HAP-1 (cell line): ENCODE results near the gene CNR2.
A peak's percentile ranks its signal among the peaks of the same experiment; 100 is the strongest.

ENCODE experiments used
- DNase-seq, 2 experiments: peaks; one replicate each; pipeline ENCODE4 v3.0.0-alpha.2; 2016 to 2020; ENCODE audit warnings: low spot score in 2 of 2
- H3K27me3 ChIP-seq: fragments of 250-450 bp; sonication (Bioruptor Pico); 2 replicates; pipeline ENCODE4 v1.5.1; 2020; ENCODE audit warnings: low read depth, mild to moderate bottlenecking, moderate library complexity
- H3K36me3 ChIP-seq: fragments of 250-450 bp; sonication (Bioruptor Pico); replicated peaks from 2 replicates; pipeline ENCODE4 v1.5.1; 2020; ENCODE audit warnings: mild to moderate bottlenecking
- H3K4me1 ChIP-seq: fragments of 250-450 bp; sonication (Bioruptor Pico); 2 replicates; pipeline ENCODE4 v1.5.1; 2020; ENCODE audit warnings: mild to moderate bottlenecking
- H3K4me3 ChIP-seq: fragments of 250-450 bp; sonication (Bioruptor Pico); 2 replicates; pipeline ENCODE4 v1.5.1; 2020; ENCODE audit warnings: mild to moderate bottlenecking, moderate library complexity
- H3K9me3 ChIP-seq: fragments of 250-450 bp; sonication (Bioruptor Pico); 2 replicates; pipeline ENCODE4 v1.5.1; 2020; ENCODE audit warnings: mild to moderate bottlenecking, moderate library complexity
- in situ Hi-C: fragments of 300-500 bp; cut with MboI; formaldehyde crosslinking; loops from 3 replicates; pipeline ENCODE4 v1.14.3; 2020; ENCODE audit warnings: low sequenced_read_pairs, inconsistent platforms, mixed read lengths

Gene CNR2

DNA sequence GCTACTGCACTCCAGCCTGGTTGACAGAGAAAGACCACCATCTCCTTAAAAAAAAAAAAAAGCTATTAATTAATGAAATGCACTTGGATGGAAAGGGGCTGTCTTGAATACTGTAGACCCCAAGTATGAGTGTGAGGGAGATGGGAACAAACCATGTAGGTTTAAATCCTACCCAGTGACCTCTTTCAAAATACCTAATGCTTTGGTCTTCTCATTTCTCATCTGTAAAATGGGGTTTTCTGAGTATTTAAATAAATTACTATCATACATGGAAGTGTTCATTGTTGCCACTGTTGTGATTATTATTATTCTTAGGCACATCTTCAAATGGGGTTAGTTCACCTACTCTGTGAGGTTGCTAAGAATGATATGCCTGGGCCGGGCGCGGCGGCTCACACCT is 27.9 kb downstream of the CNR2 start:
- DNase-seq = no peak

GRCh38 chr1:23882746-23883145 is 30.4 kb downstream of the CNR2 start:
- Histone ChIP-seq H3K4me3 (no peak overlapping the region), H3K9me3 (peaks cover 14% of the 10 kb centered on the region), H3K27me3 (no peaks in the 10 kb centered on the region), H3K36me3 (no peaks in the 10 kb centered on the region), H3K4me1 (no peaks in the 10 kb centered on the region)
- no peak for DNase-seq
- in situ Hi-C loops = no loop called here

More for the DNA sequence above, 27.9 kb downstream of the CNR2 start:
- no peak overlapping the region for H3K4me3 ChIP-seq
- in situ Hi-C loops = no loop called here
- H3K9me3 ChIP-seq = no peaks in the 10 kb centered on the region
- H3K36me3 ChIP-seq = no peaks in the 10 kb centered on the region
- no peaks in the 10 kb centered on the region for H3K27me3 ChIP-seq
- H3K4me1 ChIP-seq = no peaks in the 10 kb centered on the region

- H3K27me3 ChIP-seq = no peaks in the 10 kb centered on the region
- in situ Hi-C loops = no loop called here
- H3K36me3 ChIP-seq = no peaks in the 10 kb centered on the region
- peaks cover 18% of the 10 kb centered on the region for H3K9me3 ChIP-seq
- DNase-seq = no peak
- no peaks in the 10 kb centered on the region for H3K4me1 ChIP-seq
- no peak overlapping the region for H3K4me3 ChIP-seq
Observed at GRCh38 chr1:23879809-23880208, 33.4 kb downstream of the CNR2 start.

- Histone ChIP-seq H3K36me3 (no peaks in the 10 kb centered on the region), H3K4me1 (no peaks in the 10 kb centered on the region), H3K27me3 (no peaks in the 10 kb centered on the region), H3K9me3 (peaks cover 18% of the 10 kb centered on the region), H3K4me3 (no peak overlapping the region)
- in situ Hi-C loops = no loop called here
- DNase-seq = no peak
Observed at GRCh38 chr1:23878668-23879067, 34.5 kb downstream of the CNR2 start.

GRCh38 chr1:23875382-23875781 is 37.8 kb downstream of the CNR2 start:
- in situ Hi-C loops = no loop called here

GRCh38 chr1:23872421-23872820 is 40.7 kb downstream of the CNR2 start:
- Histone ChIP-seq H3K36me3 (no peaks in the 10 kb centered on the region), H3K27me3 (no peaks in the 10 kb centered on the region), H3K4me3 (no peak overlapping the region), H3K4me1 (peaks cover 5% of the 10 kb centered on the region), H3K9me3 (peaks cover 2% of the 10 kb centered on the region; the same call in 1 of the 2 replicates)
- DNase-seq = no peak
- in situ Hi-C loops = no loop called here

More at GRCh38 chr1:23875382-23875781, 37.8 kb downstream of the CNR2 start:
- H3K4me3 ChIP-seq = no peak overlapping the region
- peaks cover 18% of the 10 kb centered on the region for H3K9me3 ChIP-seq
- DNase-seq = no peak
- no peaks in the 10 kb centered on the region for H3K36me3 ChIP-seq
- no peaks in the 10 kb centered on the region for H3K4me1 ChIP-seq
- H3K27me3 ChIP-seq = no peaks in the 10 kb centered on the region

DNA sequence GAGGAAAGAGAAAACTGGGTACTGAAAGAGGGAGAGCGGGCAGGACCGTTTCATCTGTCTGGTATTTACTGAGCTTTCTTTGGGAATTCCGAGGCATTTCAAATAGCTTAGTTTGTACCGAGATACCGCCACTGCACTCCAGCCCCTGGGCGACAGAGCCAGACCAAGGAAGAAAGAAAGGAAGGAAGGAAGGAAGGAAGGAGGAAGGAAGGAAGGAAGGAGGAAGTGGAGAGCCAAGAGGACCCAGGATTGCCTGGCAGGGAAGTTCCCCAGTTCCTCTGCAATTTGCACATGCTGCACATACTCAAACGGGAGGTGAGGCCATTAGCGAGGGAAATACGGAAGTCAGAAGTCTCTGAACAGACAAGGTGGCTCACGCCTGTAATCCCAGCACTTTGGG is 44.1 kb downstream of the CNR2 start:
- Histone ChIP-seq H3K36me3 (no peaks in the 10 kb centered on the region; the same call in 1 of the 2 replicates), H3K4me3 (no peak overlapping the region), H3K4me1 (peaks cover 17% of the 10 kb centered on the region), H3K9me3 (no peaks in the 10 kb centered on the region), H3K27me3 (no peaks in the 10 kb centered on the region)
- no peak for DNase-seq
- in situ Hi-C loops = no loop called here

DNA sequence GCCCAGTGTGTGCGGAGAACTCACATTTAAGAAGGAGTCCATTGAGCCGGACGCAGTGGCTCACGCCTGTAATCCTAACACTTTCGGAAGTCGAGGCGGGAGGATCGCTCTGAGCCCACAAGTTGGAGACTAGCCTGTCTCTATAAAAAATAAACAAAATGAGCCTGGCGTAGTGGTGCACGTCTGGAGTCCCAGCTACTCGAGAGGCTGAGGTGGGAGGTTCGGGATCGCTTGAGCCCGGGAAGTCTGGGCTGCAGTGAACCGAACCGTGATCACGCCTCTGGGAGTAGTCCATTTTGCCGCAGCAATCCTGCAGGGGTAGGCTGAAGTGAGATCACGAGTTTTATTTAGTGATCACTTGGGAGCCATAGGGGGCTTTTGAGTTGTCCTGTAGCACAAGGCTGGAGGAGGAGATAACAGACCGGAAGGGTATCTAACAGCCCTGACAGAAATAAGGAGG is 44.6 kb downstream of the CNR2 start:
- no peak for DNase-seq
- H3K27me3 ChIP-seq = no peaks in the 10 kb centered on the region
- in situ Hi-C loops = no loop called here
- peak overlapping the region; percentile 85 for H3K4me3 ChIP-seq
- H3K9me3 ChIP-seq = no peaks in the 10 kb centered on the region
- peaks cover 17% of the 10 kb centered on the region for H3K4me1 ChIP-seq
- no peaks in the 10 kb centered on the region; the same call in 1 of the 2 replicates for H3K36me3 ChIP-seq

- H3K4me3 ChIP-seq = peak within 1 kb of the TSS; percentile 85
- in situ Hi-C loops = no loop called here
- H3K9me3 ChIP-seq = no peaks in the 10 kb centered on the region
- peaks cover 17% of the 10 kb centered on the region for H3K4me1 ChIP-seq
- DNase-seq = peak; percentile 94 to 97
- H3K27me3 ChIP-seq = no peaks in the 10 kb centered on the region
- H3K36me3 ChIP-seq = no peaks in the 10 kb centered on the region; the same call in 1 of the 2 replicates
Observed at GRCh38 chr1:23867895-23868556, 45.1 kb downstream of the CNR2 start, which contains the start of gene FUCA1. Gene FUCA1 (minus strand): TSS chr1:23868290. CDS start chr1:23868286, 4 bp downstream.

GRCh38 chr1:23867542-23867894 is 45.6 kb downstream of the CNR2 start:
- in situ Hi-C loops = no loop called here
- Histone ChIP-seq H3K27me3 (no peaks in the 10 kb centered on the region), H3K36me3 (no peaks in the 10 kb centered on the region; the same call in none of the 2 replicates), H3K4me1 (peaks cover 17% of the 10 kb centered on the region), H3K4me3 (peak overlapping the region; percentile 85), H3K9me3 (no peaks in the 10 kb centered on the region)
- DNase-seq = no peak

GRCh38 chr1:23865543-23865930 is 47.6 kb downstream of the CNR2 start:
- H3K4me3 ChIP-seq = no peak overlapping the region

GRCh38 chr1:23864801-23865542 is 48.2 kb downstream of the CNR2 start:
- H3K9me3 ChIP-seq = no peaks in the 10 kb centered on the region
- no peaks in the 10 kb centered on the region; the same call in none of the 2 replicates for H3K36me3 ChIP-seq
- no peak for DNase-seq
- H3K4me3 ChIP-seq = no peak overlapping the region
- H3K27me3 ChIP-seq = no peaks in the 10 kb centered on the region
- in situ Hi-C loops = no loop called here
- peaks cover 17% of the 10 kb centered on the region for H3K4me1 ChIP-seq

More at GRCh38 chr1:23865543-23865930, 47.6 kb downstream of the CNR2 start:
- H3K4me1 ChIP-seq = peaks cover 17% of the 10 kb centered on the region
- H3K9me3 ChIP-seq = no peaks in the 10 kb centered on the region
- in situ Hi-C loops = no loop called here
- DNase-seq = no peak
- no peaks in the 10 kb centered on the region for H3K27me3 ChIP-seq
- no peaks in the 10 kb centered on the region; the same call in none of the 2 replicates for H3K36me3 ChIP-seq

GRCh38 chr1:23862640-23863039 is 50.5 kb downstream of the CNR2 start:
- in situ Hi-C loops = no loop called here
- H3K27me3 ChIP-seq = no peaks in the 10 kb centered on the region
- DNase-seq = no peak
- peaks cover 3% of the 10 kb centered on the region for H3K36me3 ChIP-seq
- no peak overlapping the region for H3K4me3 ChIP-seq
- H3K4me1 ChIP-seq = peaks cover 13% of the 10 kb centered on the region
- H3K9me3 ChIP-seq = no peaks in the 10 kb centered on the region

GRCh38 chr1:23854568-23854967 is 58.6 kb downstream of the CNR2 start:
- H3K27me3 ChIP-seq = no peaks in the 10 kb centered on the region
- in situ Hi-C loops = no loop called here
- peaks cover 1% of the 10 kb centered on the region; the same call in 1 of the 2 replicates for H3K36me3 ChIP-seq
- no peaks in the 10 kb centered on the region for H3K4me1 ChIP-seq
- no peaks in the 10 kb centered on the region for H3K9me3 ChIP-seq
- DNase-seq = no peak
- no peak overlapping the region for H3K4me3 ChIP-seq
